HG03432 (cell line): ENCODE data around the gene MMP19.

Experiments used
- ATAC-seq: cut with Tn5 transposase; IDR thresholded peaks from one replicate; pipeline ENCODE4 v1.9.1; 2021; ENCODE audit warnings: mild to moderate bottlenecking, moderate library complexity; ENCODE audit not compliant: unreplicated experiment

Gene MMP19

DNA sequence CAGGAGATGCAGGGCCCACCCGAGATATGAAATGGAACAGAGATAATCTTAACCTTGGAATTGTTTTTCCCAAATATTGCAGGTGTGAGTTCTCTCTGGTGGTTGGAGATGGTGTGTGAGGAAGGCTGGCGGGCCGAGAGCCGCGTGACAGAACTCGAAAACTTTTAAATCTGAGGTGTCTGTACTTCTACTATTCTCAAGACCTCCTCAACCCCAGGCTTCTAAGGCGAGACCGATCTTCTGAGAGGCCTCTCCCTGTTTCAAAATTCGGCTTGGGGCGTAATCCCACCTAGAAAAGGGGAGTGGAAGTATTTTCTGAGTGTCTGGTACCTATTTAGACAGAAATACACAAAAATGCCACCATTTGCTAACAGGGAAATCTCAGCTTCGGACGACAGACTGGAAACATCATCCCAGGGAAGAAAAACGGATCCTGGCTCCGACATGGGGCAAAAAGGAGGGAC is 25.8 kb downstream of the MMP19 start:
- ATAC-seq: no peak

GRCh38 chr12:55815473-55815872 is 27.3 kb downstream of the MMP19 start:
- ATAC-seq: no peak

DNA sequence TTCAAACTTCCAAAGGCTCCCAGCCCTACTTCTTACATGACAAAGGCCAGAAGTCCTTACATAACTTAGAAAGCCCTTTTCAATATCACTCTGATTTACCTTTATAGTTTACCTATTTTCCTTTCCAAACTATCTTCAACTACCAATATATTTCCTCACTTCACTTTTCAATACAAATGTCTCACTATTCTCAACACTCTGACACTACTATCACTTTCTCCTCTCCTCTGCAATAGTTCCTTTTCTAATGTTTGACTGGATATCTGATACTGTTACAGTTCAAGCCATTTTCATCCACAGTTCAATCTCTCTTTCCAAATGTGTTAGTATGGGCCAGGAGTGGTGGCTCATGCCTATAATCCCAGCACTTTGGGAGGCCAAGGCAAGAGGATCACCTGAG is 28.5 kb downstream of the MMP19 start:
- no peak for ATAC-seq

DNA sequence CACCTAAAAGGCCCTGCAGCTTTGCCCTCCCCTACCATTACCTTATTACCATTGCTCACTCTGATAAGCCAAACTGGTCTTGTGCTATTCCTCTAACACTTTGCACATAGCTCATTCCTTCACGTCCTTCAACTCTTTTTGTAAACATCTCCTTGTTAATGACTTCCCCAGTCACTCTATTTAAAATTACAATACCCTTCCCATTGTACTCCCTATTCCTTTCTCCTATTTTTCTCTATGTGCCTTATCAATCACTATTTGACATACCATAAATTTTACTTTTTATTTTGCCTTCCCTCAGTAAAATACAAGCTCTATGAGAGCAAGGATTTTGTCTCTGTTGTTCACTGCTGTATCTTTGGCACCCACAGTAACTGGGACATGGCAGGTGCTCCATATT is 30.6 kb downstream of the MMP19 start:
- ATAC-seq: no peak

- no peak for ATAC-seq
Observed at GRCh38 chr12:55809274-55809673, 33.5 kb downstream of the MMP19 start.

GRCh38 chr12:55806982-55807381 is 35.8 kb downstream of the MMP19 start:
- ATAC-seq: no peak

DNA sequence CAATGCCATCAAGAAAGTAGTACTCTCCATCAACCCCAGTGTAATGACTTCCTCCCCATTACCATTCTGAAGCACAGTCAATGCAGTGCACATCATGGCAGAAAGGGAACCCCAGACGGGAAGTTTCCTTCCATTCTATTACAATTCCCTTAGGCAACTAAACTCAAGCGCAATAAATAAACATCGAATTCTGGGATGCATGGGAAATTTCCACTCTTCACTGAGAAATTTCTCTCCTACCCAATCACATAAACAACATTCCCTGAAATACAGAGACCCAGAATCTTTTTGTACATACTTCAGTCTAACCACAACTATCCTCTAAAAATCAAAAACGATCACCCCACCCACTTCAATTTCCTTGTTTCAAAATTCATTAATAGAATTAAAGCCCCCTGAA is 45.2 kb downstream of the MMP19 start:
- ATAC-seq: no peak

DNA sequence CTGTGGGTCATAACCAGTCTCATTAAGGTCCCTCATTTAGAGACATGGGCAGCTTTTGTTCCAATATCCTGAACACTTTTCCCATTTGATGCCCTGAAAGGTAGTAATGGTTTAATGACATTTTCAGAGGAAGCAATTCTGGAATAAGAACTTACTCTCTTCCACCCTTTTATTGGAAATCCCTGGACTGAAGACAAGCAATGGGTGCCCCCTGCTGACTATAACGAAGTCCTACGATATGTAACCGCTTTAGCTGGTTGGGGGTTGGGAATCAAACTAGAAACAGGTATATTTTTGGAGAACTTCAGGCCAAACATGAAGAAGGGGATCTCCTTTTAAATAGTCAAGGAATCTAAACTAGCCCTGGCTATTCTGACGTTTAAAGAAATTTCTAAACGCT is 45.7 kb downstream of the MMP19 start:
- ATAC-seq: no peak

DNA sequence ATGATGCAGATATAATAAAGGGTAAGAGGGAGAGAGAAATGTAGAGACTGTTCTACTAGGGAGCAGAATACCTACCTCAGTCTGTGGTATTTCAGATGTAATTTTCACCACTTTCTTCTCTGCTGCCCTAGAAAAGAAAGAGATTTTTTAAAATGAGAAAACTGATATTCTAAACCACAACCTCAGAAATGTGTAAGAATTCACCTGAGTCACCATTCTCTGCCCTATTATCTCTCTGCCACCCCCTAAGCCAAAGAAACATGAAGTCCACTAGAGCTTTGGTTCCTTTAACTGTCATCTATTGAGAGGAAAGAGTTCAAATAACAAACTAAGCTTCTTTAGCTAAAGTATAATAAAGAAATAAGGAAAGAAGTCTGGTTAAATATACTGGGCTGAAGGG is 46.8 kb downstream of the MMP19 start:
- no peak for ATAC-seq

DNA sequence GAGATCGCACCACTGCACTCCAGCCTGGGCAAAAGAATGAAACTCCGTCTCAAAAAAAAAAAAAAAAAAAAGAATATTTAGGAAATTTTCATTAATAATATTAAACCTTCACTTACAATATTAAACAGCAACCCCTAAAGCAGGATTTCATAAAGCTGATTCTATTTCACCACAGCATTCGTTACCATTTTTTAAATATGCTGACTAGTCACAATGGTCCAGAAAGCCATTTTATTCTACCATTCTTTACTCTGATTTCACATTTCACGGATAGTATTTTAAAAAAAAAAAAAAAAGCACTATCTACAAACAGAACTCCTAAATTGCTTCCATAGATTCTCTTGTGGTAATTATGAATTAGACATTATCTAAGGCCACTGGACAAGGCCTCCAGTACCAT is 52.8 kb downstream of the MMP19 start:
- ATAC-seq: no peak

DNA sequence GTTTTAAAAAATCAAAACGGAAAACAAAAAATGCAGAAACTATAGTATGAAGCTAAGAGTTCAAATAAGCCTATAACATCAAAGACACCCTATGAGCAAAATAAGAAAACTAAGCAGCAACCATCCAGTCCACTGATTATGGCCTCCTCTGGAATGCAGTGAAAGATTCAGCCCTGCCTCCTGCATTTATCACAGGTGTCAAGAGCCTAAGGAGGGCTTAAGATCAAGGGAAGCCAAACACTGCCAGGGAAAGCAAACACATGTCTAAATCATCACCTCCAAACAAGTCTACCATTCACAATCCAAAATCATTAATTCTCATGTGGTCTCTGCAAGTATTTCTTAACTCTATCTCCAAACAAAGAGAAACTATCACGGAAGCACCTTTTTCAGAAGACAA is 53.6 kb downstream of the MMP19 start:
- ATAC-seq: no peak

DNA sequence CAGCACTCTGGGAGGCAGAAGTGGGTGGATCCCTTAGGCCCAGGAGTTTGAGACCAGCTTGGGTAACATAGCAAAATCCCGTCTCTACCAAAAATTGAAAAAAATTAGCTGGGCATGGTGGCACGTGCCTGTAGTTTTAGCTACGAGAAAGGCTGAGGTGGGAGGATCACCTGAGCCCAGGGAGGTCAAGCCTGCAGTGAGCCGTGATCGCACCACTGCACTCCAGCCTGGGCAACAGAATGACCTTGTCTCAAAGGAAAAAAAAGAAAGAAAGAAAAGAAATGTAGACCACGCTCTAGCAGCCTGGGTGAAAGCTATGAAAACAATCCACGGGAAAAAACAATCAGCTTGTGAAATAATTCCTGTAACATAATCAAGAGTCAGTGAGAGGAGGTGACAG is 54.2 kb downstream of the MMP19 start:
- no peak for ATAC-seq
